Measurements from ENCODE around the gene RNFT2. TPM values are rescaled to one million over a fixed set of nuclear protein-coding genes. Genes with fewer than 3 reads are reported as not detected.

Gene RNFT2
- total RNA-seq, 6 experiments from 2014 or later, result 7.1 to 12.0 (median 11.2) TPM

DNA sequence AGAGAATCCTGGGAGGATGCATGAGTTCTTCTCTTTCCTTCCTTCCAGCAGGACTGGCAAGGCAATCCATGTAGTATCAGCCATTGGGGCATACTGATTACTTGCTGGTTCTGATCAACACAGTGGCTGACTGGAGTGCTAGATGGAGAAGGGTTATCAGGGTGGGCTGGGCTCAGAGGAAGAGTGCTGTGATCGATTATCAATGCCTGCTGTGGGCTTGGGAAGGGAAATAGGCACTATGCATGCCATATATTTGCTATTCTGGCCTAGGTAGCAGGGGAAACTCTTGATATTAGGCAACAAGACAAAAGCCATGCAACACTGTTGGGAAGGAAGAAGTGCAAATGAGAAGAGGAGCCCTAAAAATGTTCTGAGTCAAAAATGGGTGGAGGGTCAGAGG is 97.4 kb downstream of the RNFT2 start:
- peaks cover 9% of the 10 kb centered on the region for H3K4me1 Mint-ChIP-seq (ENCODE audit: low read depth)
- DNase-seq, result no peak

DNA sequence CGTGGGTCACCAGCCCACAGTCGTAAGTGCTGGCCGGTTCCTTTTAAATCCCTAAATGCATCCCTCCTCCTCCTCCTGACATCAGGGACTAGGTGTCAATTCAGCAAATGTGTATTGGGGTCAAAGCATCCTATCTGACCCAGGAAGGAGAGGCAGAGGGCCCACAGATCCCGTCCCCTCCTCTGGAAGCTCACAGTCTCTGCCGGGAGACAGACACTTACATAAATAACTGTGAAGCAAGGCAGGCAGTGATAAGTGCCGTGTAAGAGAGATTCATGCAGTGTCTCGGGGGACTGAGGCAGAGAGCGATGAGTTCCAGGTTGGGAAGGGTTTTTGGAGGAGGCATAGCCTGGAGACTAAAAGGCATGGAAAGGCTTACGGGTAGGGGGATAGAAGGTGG is 99.0 kb downstream of the RNFT2 start:
- Mint-ChIP-seq H3K27me3 (ENCODE audit: insufficient read depth) (no peaks in the 10 kb centered on the region), H3K36me3 (ENCODE audit: low read depth) (no peaks in the 10 kb centered on the region), H3K4me3 (no peak overlapping the region), H3K9me3 (no peaks in the 10 kb centered on the region), H3K27ac (no peak overlapping the region), H3K4me1 (ENCODE audit: low read depth) (peaks cover 7% of the 10 kb centered on the region)
- DNase-seq, result no peak
- TF ChIP-seq, protein P1, sequence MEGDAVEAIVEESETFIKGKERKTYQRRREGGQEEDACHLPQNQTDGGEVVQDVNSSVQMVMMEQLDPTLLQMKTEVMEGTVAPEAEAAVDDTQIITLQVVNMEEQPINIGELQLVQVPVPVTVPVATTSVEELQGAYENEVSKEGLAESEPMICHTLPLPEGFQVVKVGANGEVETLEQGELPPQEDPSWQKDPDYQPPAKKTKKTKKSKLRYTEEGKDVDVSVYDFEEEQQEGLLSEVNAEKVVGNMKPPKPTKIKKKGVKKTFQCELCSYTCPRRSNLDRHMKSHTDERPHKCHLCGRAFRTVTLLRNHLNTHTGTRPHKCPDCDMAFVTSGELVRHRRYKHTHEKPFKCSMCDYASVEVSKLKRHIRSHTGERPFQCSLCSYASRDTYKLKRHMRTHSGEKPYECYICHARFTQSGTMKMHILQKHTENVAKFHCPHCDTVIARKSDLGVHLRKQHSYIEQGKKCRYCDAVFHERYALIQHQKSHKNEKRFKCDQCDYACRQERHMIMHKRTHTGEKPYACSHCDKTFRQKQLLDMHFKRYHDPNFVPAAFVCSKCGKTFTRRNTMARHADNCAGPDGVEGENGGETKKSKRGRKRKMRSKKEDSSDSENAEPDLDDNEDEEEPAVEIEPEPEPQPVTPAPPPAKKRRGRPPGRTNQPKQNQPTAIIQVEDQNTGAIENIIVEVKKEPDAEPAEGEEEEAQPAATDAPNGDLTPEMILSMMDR (IDR thresholded peaks at IDR 0.05), result no peak

More for the DNA sequence above, 97.4 kb downstream of the RNFT2 start:
- H3K36me3 Mint-ChIP-seq (ENCODE audit: low read depth), result no peaks in the 10 kb centered on the region
- H3K4me3 Mint-ChIP-seq, result no peak overlapping the region
- H3K9me3 Mint-ChIP-seq, result no peaks in the 10 kb centered on the region
- TF ChIP-seq, protein P1 (IDR thresholded peaks at IDR 0.05), result no peak
- H3K27me3 Mint-ChIP-seq (ENCODE audit: insufficient read depth), result no peaks in the 10 kb centered on the region
- no peak overlapping the region for H3K27ac Mint-ChIP-seq

DNA sequence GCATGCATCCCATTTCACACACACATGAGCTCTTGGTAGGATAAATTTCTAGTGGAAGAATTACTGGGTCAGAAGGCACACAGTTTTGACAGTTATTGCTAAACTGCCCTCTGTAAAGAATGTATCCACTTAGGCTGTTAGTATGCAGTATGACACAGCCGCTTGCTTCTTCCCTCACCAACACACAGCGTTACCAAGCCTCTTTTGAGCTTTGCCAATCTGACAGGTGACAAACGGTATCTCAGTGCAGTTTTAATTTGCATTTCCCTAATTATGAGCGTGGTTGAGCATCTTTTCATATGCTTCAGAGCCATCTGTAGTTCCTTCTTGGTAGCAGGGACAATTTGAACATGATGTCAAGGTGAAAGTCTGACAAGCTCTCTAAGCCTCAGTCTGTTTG is 100.2 kb downstream of the RNFT2 start:
- H3K9me3 Mint-ChIP-seq, result no peaks in the 10 kb centered on the region
- H3K36me3 Mint-ChIP-seq (ENCODE audit: low read depth), result no peaks in the 10 kb centered on the region
- no peaks in the 10 kb centered on the region for H3K4me1 Mint-ChIP-seq (ENCODE audit: low read depth)
- no peak overlapping the region for H3K4me3 Mint-ChIP-seq
- H3K27me3 Mint-ChIP-seq (ENCODE audit: insufficient read depth), result no peaks in the 10 kb centered on the region; the same call in 1 of the 2 replicates
- TF ChIP-seq, protein P1 (IDR thresholded peaks at IDR 0.05), result no peak
- no peak for DNase-seq
- H3K27ac Mint-ChIP-seq, result no peak overlapping the region

DNA sequence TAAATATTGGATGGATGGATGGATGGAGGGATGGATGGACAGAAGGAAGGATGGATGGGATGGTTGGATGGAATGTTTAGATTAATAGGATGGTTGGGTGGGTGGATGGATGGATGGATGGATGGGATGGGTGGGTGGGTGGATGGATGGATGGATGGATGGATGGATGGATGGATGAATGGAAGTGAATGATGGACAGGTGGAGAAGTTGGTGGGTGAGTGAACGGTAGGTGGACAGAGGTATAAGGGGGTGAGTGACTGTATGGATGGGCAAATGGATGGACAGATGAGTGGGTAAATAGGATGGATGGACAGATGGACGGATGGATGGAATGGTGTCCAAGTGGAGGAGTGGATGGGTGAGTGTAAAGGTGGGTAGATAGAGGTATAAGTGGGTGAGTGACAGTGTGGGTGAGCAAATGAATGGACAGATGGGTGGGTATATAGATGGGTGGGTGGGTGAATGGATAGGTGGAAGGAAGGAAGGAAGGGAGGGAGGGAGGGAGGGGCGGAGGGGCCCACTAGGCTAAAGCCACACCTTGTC is 101.2 kb downstream of the RNFT2 start:
- no peaks in the 10 kb centered on the region for H3K36me3 Mint-ChIP-seq (ENCODE audit: low read depth)
- DNase-seq, result no peak
- no peaks in the 10 kb centered on the region; the same call in none of the 2 replicates for H3K27me3 Mint-ChIP-seq (ENCODE audit: insufficient read depth)
- H3K4me1 Mint-ChIP-seq (ENCODE audit: low read depth), result no peaks in the 10 kb centered on the region
- TF ChIP-seq, protein P1 (IDR thresholded peaks at IDR 0.05), result no peak
- no peak overlapping the region for H3K4me3 Mint-ChIP-seq
- H3K27ac Mint-ChIP-seq, result no peak overlapping the region
- H3K9me3 Mint-ChIP-seq, result no peaks in the 10 kb centered on the region

DNA sequence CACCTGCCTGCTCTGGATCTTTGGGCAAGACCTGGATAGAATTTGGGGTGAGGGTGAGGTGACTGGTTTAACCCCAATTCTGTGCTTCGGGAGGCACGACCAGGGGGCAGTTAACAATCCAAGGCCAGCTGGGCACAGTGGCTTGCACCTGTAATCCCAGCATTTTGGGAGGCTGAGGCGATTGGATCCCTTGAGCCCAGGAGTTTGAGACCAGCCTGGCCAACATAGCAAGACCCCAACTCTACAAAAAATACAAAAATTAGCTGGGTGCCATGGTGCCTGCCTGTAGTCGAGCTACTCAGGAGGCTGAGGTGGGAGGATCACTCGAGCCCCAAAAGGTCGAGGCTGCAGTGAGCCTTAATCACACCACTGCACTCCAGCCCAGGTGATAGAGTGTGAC is 105.0 kb downstream of the RNFT2 start:
- Mint-ChIP-seq H3K27me3 (ENCODE audit: insufficient read depth) (peaks cover 2% of the 10 kb centered on the region), H3K4me3 (no peak overlapping the region), H3K4me1 (ENCODE audit: low read depth) (no peaks in the 10 kb centered on the region), H3K9me3 (no peaks in the 10 kb centered on the region), H3K27ac (no peak overlapping the region), H3K36me3 (ENCODE audit: low read depth) (no peaks in the 10 kb centered on the region)
- TF ChIP-seq, protein P1 (IDR thresholded peaks at IDR 0.05), result no peak
- no peak for DNase-seq

DNA sequence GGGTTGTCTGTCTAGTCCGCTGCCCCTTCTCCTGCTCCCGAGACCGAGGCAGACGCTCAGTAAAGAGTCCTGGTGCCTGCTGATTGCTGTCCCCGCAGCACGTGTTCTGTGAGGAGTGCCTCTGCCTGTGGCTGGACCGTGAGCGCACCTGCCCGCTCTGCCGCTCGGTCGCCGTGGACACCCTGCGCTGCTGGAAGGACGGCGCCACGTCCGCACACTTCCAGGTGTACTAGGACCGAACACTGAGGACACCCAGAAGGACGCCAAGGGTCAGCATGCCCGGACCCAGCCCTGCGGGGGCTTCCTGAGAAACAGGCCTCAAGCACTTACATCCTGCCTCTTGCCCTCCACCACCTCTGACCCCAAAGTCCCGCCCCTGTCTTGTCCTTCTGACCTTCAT is 111.1 kb downstream of the RNFT2 start:
- TF ChIP-seq, protein P1 (IDR thresholded peaks at IDR 0.05), result no peak

More for the DNA sequence above, 111.1 kb downstream of the RNFT2 start:
- Mint-ChIP-seq H3K27me3 (ENCODE audit: insufficient read depth) (peaks cover 9% of the 10 kb centered on the region), H3K36me3 (ENCODE audit: low read depth) (no peaks in the 10 kb centered on the region), H3K9me3 (no peaks in the 10 kb centered on the region), H3K4me3 (no peak overlapping the region), H3K27ac (no peak overlapping the region), H3K4me1 (ENCODE audit: low read depth) (no peaks in the 10 kb centered on the region)
- DNase-seq, result no peak

Measured in HFFc6 (cell line).